Osteoblast (primary cell): ENCODE results near the gene RPL36AL. TPM values are rescaled to one million over a fixed set of nuclear protein-coding genes. Genes with fewer than 3 reads are reported as not detected.
A peak's percentile ranks its signal among the peaks of the same experiment; 100 is the strongest.
"Not testable (repeated sequence)": the region's sequence is repeated elsewhere in the genome, so short reads cannot be mapped to it uniquely, and the experiment has no call there.

Experiments
- DNase-seq: peaks from one replicate; pipeline ENCODE4 v3.0.0; 2011; ENCODE audit warnings: low spot score, mixed read lengths; ENCODE audit not compliant: insufficient read length; ENCODE audit errors: missing footprints
- H2AFZ ChIP-seq: 2 replicates; pipeline ENCODE4 v1.6.0; 2011; ENCODE audit warnings: mild to moderate bottlenecking, low read length
- H3K27ac ChIP-seq: 2 replicates; pipeline ENCODE4 v1.5.1; 2011; ENCODE audit warnings: mild to moderate bottlenecking, low read depth, low read length, moderate library complexity
- H3K27me3 ChIP-seq: 2 replicates; pipeline ENCODE4 v1.6.0; 2012; ENCODE audit warnings: mild to moderate bottlenecking, control low read depth, inconsistent platforms, low read length, moderate library complexity; ENCODE audit not compliant: insufficient read depth
- H3K36me3 ChIP-seq: 2 replicates; pipeline ENCODE4 v1.5.1; 2011; ENCODE audit warnings: mild to moderate bottlenecking, low read length, control low read depth, moderate library complexity; ENCODE audit not compliant: insufficient read depth
- H3K4me1 ChIP-seq: 2 replicates; pipeline ENCODE4 v1.5.1; 2011; ENCODE audit warnings: mild to moderate bottlenecking, low read length, control low read depth, moderate library complexity; ENCODE audit not compliant: insufficient read depth
- H3K4me2 ChIP-seq: 2 replicates; pipeline ENCODE4 v1.6.0; 2011; ENCODE audit warnings: mild to moderate bottlenecking, low read length; ENCODE audit not compliant: insufficient read depth
- H3K4me3 ChIP-seq: fragments of 200-600 bp; sonication (generic); 3 replicates; pipeline ENCODE4 v1.5.1; 2012; ENCODE audit warnings: mild to moderate bottlenecking, low read length, inconsistent platforms; ENCODE audit not compliant: insufficient read depth
- H3K79me2 ChIP-seq: 2 replicates; pipeline ENCODE4 v1.6.0; 2012; ENCODE audit warnings: mild to moderate bottlenecking, low read length, control low read depth, inconsistent platforms; ENCODE audit not compliant: insufficient read depth
- H3K9me3 ChIP-seq: 2 replicates; pipeline ENCODE4 v1.5.1; 2011; ENCODE audit warnings: low read depth, low read length, control low read depth
- H4K20me1 ChIP-seq: 2 replicates; pipeline ENCODE4 v1.6.0; 2012; ENCODE audit warnings: mild to moderate bottlenecking, low read length, control low read depth; ENCODE audit not compliant: insufficient read depth
- CTCF ChIP-seq: IDR thresholded peaks from 2 replicates; pipeline ENCODE4 v1.5.1; 2011; ENCODE audit warnings: mild to moderate bottlenecking, low read depth, low read length, moderate library complexity; ENCODE audit errors: extremely low read depth
- total RNA-seq: library from RNA; depleted of rRNA; stranded (reverse); fragments of >200 nt; gene quantifications from 2 replicates; pipeline ENCODE4 v1.2.3, GENCODE V29; 2012

RPL36AL gene
- total RNA-seq, 1 donor = 181 TPM

- peaks cover 47% of the 10 kb centered on the region for H3K4me1 ChIP-seq
- H3K27ac ChIP-seq = peak overlapping the region; percentile 98
- H3K27me3 ChIP-seq = no peaks in the 10 kb centered on the region
- H4K20me1 ChIP-seq = peaks cover 29% of the 10 kb centered on the region
- peaks cover 66% of the 10 kb centered on the region for H3K79me2 ChIP-seq
- peaks cover 18% of the 10 kb centered on the region for H3K36me3 ChIP-seq
- peak; percentile 52 for DNase-seq
- peak overlapping the region; percentile 96 for H3K4me3 ChIP-seq
- no peak for TF ChIP-seq CTCF
- no peaks in the 10 kb centered on the region for H3K9me3 ChIP-seq
- no peak overlapping the region for H2AFZ ChIP-seq
- H3K4me2 ChIP-seq = peak overlapping the region; percentile 92
Observed at GRCh38 chr14:49622022-49622607, 1.7 kb upstream of the RPL36AL start.

GRCh38 chr14:49621114-49621881, 872 bp upstream of the RPL36AL start:
- H3K4me2 ChIP-seq = peak overlapping the region; percentile 92
- H3K4me1 ChIP-seq = peaks cover 53% of the 10 kb centered on the region
- no peaks in the 10 kb centered on the region for H3K27me3 ChIP-seq
- no peak for DNase-seq
- peaks cover 18% of the 10 kb centered on the region for H3K36me3 ChIP-seq
- H3K9me3 ChIP-seq = no peaks in the 10 kb centered on the region
- H3K79me2 ChIP-seq = peaks cover 62% of the 10 kb centered on the region
- H4K20me1 ChIP-seq = peaks cover 29% of the 10 kb centered on the region
- peak overlapping the region; percentile 98 for H3K27ac ChIP-seq
- peak overlapping the region; percentile 96 for H3K4me3 ChIP-seq
- H2AFZ ChIP-seq = peak overlapping the region; percentile 91
- no peak for TF ChIP-seq CTCF

GRCh38 chr14:49619730-49620129, 696 bp downstream of the RPL36AL start:
- Histone ChIP-seq H2AFZ (peak overlapping the region; percentile 96), H3K27ac (peak overlapping the region; percentile 98), H4K20me1 (peaks cover 29% of the 10 kb centered on the region), H3K4me3 (peak overlapping the region; percentile 96), H3K9me3 (no peaks in the 10 kb centered on the region), H3K27me3 (no peaks in the 10 kb centered on the region), H3K79me2 (peaks cover 61% of the 10 kb centered on the region), H3K4me2 (peak overlapping the region; percentile 92), H3K36me3 (peaks cover 23% of the 10 kb centered on the region), H3K4me1 (peaks cover 53% of the 10 kb centered on the region)
- no peak for DNase-seq
- no peak for TF ChIP-seq CTCF

GRCh38 chr14:49619273-49619672, 1.2 kb downstream of the RPL36AL start:
- not testable (repeated sequence) for DNase-seq
- H3K4me3 ChIP-seq = peak overlapping the region; percentile 96

More at GRCh38 chr14:49619273-49619672, 1.2 kb downstream of the RPL36AL start:
- Histone ChIP-seq H3K36me3 (peaks cover 23% of the 10 kb centered on the region), H3K79me2 (peaks cover 61% of the 10 kb centered on the region), H4K20me1 (peaks cover 29% of the 10 kb centered on the region), H3K4me2 (peak overlapping the region; percentile 92), H3K4me1 (peaks cover 53% of the 10 kb centered on the region), H3K27ac (peak overlapping the region; percentile 98)
- H3K9me3 ChIP-seq, H3K27me3 ChIP-seq, H2AFZ ChIP-seq: not testable (repeated sequence)
